ENCODE data around the gene JADE1. TPM values are rescaled to one million over a fixed set of nuclear protein-coding genes. Genes with fewer than 3 reads are reported as not detected.

JADE1 gene
- total RNA-seq, 1 experiment from 2014 or later = 192 TPM

DNA sequence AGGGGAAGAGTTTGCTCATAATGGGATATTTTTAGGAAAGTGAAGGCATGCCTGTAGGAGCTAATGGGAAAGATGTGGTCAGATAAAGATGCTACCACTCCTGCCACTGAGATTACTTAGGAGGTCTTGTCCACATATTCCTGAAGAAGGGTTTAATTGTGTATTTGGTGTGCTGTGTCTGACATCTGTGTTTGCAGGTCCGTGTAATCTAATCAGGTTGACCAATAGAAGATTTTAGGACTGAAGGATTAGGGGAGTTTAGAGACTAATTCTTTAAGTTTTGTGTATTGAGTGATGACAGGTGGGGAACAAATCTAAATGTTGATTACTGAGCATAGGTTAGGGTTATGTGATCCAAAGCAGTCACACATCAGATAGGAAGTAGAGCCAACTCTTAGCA lies 57.2 kb downstream of the JADE1 start:
- Histone ChIP-seq H3K18ac (ENCODE audit: insufficient read length, low read depth, low read length) (no peak overlapping the region), H2AK5ac (ENCODE audit: insufficient read length, low read length) (no peak overlapping the region), H2AFZ (ENCODE audit: low read length) (no peak overlapping the region), H3K27ac (ENCODE audit: insufficient read length, low read depth, low read length) (no peak overlapping the region), H2BK120ac (ENCODE audit: low read depth, low read length, poor library complexity, severe bottlenecking) (no peak overlapping the region), H3K56ac (ENCODE audit: insufficient read length, low read depth, low read length) (no peak overlapping the region), H3K9me3 (ENCODE audit: control insufficient read depth, low read depth, low read length) (no peaks in the 10 kb centered on the region), H2BK15ac (ENCODE audit: low read depth, low read length) (no peak overlapping the region), H3K79me1 (ENCODE audit: insufficient read depth, low read depth, low read length, poor library complexity, severe bottlenecking) (peaks cover 5% of the 10 kb centered on the region), H3K4me1 (ENCODE audit: insufficient read depth, low read length) (peaks cover 10% of the 10 kb centered on the region; the same call in 1 of the 2 replicates), H2BK20ac (ENCODE audit: low read depth, low read length, poor library complexity, severe bottlenecking) (no peak overlapping the region), H2BK12ac (ENCODE audit: insufficient read length, low read depth, low read length) (no peak overlapping the region), H3K14ac (ENCODE audit: insufficient read depth, low read length) (no peak overlapping the region), H3T11ph (ENCODE audit: low read length) (no peak overlapping the region), H3K27me3 (ENCODE audit: insufficient read depth, low read length) (no peaks in the 10 kb centered on the region), H4K91ac (ENCODE audit: insufficient read length, low read depth, low read length) (no peak overlapping the region), H3K23ac (ENCODE audit: insufficient read length, low read depth, low read length) (no peak overlapping the region), H4K8ac (replicated peaks; ENCODE audit: insufficient read length, low read depth, low read length) (no peak overlapping the region), H3K4me2 (ENCODE audit: insufficient read depth, insufficient read length, low read length) (no peak overlapping the region), H4K20me1 (ENCODE audit: control insufficient read depth, insufficient read depth, insufficient read length) (peaks cover 2% of the 10 kb centered on the region), H2BK5ac (ENCODE audit: insufficient read length, low read length) (no peak overlapping the region), H4K5ac (ENCODE audit: insufficient read length, low read depth, low read length) (no peak overlapping the region), H3K23me2 (ENCODE audit: insufficient read length, low read depth, low read length, poor library complexity, severe bottlenecking) (no peaks in the 10 kb centered on the region), H3K9ac (ENCODE audit: extremely low read depth, insufficient read length, low read length) (no peak overlapping the region), H3K79me2 (ENCODE audit: insufficient read depth, low read length) (peaks cover 9% of the 10 kb centered on the region; the same call in 1 of the 2 replicates), H3K4ac (ENCODE audit: low read depth, low read length) (no peak overlapping the region)
- Mint-ChIP-seq H3K36me3 (ENCODE audit: insufficient read depth in 1 of 3, low read depth in 3 of 3) (peaks cover 65 to 98% (median 96%) of the 10 kb centered on the region in 3 experiments), H3K27ac (peak overlapping the region in 1 of 3 experiments; percentile 40; a peak in 4 of 7 replicates), H3K27me3 (ENCODE audit: low read depth) (peaks cover 2% of the 10 kb centered on the region; the same call in 1 of the 2 replicates), H3K9me3 (no peaks in the 10 kb centered on the region), H3K4me1 (peaks cover 41 to 58% of the 10 kb centered on the region in 2 experiments), H3K4me3 (no peak overlapping the region)
- no CpG with 5 or more reads among the region's 1 CpG for WGBS (ENCODE audit: extremely low coverage, insufficient read length, low lambda C conversion rate)
- TF ChIP-seq, protein P1, sequence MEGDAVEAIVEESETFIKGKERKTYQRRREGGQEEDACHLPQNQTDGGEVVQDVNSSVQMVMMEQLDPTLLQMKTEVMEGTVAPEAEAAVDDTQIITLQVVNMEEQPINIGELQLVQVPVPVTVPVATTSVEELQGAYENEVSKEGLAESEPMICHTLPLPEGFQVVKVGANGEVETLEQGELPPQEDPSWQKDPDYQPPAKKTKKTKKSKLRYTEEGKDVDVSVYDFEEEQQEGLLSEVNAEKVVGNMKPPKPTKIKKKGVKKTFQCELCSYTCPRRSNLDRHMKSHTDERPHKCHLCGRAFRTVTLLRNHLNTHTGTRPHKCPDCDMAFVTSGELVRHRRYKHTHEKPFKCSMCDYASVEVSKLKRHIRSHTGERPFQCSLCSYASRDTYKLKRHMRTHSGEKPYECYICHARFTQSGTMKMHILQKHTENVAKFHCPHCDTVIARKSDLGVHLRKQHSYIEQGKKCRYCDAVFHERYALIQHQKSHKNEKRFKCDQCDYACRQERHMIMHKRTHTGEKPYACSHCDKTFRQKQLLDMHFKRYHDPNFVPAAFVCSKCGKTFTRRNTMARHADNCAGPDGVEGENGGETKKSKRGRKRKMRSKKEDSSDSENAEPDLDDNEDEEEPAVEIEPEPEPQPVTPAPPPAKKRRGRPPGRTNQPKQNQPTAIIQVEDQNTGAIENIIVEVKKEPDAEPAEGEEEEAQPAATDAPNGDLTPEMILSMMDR (conservative IDR thresholded peaks at IDR 0.05) = no peak
- no peak for DNase-seq

All from H9 (cell line).